ENCODE data around the gene DNAH6.

The DNAH6 gene

GRCh38 chr2:84830758-84831500 lies 314.6 kb downstream of the DNAH6 start:
- no peak for DNase-seq (ENCODE audit: low read depth in 2 of 3, low spot score in 2 of 3)

DNA sequence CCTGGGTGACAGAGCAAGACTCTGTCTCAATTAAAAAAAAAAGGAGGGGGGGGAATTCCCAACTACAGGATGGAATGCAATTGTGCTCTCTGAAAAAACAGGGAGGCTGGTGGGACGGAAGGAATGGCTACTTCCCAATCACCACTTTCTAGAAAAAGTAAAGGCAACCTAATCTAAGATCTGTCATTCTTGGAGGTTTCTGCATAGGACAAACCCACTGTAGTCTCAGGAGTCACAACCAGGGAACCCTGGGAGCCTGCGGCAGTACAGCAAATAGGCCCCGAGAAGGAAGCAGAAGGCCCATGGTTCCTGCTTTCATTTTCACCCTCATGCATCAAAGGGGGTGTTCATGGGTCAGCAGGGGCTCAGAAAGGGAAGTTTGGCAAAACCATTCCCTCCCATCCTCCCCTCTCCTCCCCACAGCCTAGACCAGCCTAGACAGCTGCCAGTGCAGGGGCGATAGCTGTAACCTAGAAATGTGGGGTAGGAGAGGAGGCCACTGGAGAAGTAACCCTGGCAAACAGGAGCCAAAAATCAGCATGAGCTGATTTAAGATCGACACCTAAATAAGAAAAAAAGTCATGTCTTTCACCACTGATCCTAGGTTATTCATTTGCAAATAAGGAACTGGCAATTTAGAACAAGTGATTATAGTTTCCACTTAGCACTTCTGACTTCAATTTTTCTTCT lies 316.6 kb downstream of the DNAH6 start:
- no peak for DNase-seq (ENCODE audit: low read depth in 2 of 3, low spot score in 2 of 3)

- no peak for DNase-seq (ENCODE audit: low read depth in 2 of 3, low spot score in 2 of 3)
These were observed 317.3 kb downstream of the DNAH6 start for GRCh38 chr2:84833481-84834150.

DNA sequence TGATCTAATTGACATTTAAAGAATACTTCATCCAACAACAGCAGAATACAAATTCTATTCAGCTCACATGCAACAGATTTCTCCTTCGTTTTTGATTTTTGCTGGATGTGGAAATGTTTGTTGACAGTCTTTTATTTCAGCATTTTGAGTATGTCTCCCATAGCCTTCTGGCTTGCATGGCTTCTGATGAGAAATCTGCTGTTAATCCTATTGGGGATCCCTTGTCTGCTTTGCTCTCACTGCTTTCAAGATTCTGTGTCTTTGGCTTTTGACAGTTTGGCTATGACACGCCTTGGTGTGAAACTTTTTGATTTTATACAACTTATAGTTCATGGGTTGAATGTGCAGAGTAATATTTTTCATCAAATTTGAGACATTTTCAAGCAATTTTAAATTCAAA lies 319.9 kb downstream of the DNAH6 start:
- no peak for DNase-seq (ENCODE audit: low read depth in 2 of 3, low spot score in 2 of 3)

- no peak for DNase-seq (ENCODE audit: low read depth in 2 of 3, low spot score in 2 of 3)
These were observed 322.3 kb downstream of the DNAH6 start for GRCh38 chr2:84838434-84839145.

DNA sequence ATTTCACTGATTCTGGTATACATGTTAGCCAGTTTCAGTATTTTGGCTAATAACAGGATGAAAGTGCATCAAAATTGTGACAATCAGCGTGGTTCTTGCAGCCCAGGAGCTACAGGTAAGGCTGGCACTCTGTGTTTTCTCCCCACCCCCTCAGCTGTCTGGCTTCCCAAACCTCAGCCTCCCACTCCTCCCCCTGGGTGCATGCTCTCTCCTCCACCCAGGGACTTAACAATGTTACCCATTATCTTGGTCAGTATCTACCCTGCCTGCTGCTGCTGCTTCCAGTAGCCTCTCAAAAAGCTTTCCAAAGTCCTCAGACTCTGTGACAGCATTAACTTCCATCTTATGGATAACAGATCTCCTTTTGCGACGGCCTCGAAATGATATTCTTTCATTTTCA lies 323.6 kb downstream of the DNAH6 start:
- DNase-seq (ENCODE audit: low read depth in 2 of 3, low spot score in 2 of 3): no peak

- no peak for DNase-seq (ENCODE audit: low read depth in 2 of 3, low spot score in 2 of 3)
These were observed 324.0 kb downstream of the DNAH6 start for GRCh38 chr2:84840306-84840705.

DNA sequence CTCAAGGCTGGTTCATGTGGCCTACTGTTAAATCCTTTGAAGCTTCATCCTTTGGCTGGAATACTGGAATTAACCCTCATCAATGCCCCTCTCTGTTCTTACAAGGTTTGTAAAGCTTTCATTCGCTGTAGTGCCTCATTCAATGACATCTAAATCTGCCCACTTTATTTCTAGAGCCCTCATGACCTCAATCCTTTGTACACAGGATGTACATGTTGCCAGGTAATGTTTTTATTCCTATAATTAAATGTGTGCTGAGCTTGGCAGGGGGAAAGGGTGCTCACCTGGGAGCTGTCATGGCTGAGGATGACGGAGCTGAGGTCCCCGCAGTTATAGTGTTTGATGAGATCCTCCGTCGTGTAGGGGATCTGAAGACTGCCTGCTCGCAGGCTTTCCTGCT lies 325.3 kb downstream of the DNAH6 start:
- DNase-seq (ENCODE audit: low read depth in 2 of 3, low spot score in 2 of 3): no peak

DNA sequence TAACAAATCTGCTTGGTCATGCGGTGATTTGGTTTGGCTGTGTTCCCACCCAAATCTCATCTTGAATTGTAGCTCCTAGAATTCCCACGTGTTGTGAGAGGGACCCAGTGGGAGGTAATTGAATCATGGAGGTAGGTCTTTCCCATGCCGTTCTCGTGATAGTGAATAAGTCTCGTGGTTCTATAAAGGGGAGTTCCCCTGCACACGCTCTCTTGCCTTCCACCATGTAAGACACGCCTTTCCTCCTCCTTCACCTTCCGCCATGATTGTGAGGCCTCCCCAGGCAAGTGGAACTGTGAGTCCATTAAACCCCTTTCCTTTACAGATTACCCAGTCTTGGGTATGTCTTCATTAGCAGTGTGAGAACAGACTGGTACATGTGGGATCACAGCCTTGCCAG lies 327.8 kb downstream of the DNAH6 start:
- no peak for DNase-seq (ENCODE audit: low read depth in 2 of 3, low spot score in 2 of 3)

DNA sequence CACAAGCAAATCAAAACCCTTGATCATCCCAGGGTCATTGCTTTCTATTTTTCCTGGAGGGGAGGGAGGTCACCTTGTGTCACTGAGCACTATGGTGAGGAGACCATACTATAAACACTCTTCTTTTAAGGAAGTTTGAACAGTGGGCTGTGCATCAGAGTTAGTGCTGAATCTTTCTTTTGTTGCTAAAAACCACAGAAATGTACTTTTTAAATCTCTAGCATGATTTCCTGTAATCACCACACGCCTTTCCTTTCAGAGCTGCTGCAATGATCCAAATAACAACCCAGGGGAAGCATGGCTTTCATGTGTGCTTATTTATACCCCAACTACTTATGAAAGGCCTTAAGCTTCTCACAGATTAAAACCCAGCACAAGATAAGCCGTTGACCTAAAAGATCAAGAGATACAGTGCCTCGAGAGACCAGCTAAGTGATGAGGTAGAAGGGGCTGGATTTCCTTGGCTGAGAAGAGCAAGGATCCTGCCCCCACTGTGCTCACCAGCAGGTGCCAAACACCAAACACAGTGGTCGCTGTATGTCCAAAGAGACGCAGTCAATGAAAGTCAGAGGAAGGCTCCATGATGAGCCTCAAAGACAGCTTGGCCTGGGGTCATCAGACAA lies 329.9 kb downstream of the DNAH6 start:
- no peak for DNase-seq (ENCODE audit: low read depth in 2 of 3, low spot score in 2 of 3)

DNA sequence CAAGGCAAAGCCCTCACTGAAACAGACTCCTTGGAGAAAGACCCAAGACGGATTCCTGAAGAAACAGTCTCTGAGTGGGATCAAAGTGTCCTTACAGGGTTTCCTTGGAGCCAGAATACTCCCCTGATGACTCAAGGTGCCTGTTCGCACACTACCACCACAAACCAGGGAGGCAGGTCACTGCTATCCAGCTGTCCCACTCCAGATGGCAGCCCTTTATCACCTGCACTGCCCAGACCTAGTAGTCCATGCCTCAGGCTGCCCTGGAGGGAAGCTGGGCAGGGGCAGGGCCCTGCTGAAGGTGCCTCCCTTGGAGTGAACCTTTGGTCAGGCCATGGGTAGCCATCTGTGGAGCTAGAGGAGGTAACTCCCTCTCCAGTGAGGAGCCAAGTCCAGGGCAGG lies 330.4 kb downstream of the DNAH6 start:
- DNase-seq (ENCODE audit: low read depth in 2 of 3, low spot score in 2 of 3): no peak

DNA sequence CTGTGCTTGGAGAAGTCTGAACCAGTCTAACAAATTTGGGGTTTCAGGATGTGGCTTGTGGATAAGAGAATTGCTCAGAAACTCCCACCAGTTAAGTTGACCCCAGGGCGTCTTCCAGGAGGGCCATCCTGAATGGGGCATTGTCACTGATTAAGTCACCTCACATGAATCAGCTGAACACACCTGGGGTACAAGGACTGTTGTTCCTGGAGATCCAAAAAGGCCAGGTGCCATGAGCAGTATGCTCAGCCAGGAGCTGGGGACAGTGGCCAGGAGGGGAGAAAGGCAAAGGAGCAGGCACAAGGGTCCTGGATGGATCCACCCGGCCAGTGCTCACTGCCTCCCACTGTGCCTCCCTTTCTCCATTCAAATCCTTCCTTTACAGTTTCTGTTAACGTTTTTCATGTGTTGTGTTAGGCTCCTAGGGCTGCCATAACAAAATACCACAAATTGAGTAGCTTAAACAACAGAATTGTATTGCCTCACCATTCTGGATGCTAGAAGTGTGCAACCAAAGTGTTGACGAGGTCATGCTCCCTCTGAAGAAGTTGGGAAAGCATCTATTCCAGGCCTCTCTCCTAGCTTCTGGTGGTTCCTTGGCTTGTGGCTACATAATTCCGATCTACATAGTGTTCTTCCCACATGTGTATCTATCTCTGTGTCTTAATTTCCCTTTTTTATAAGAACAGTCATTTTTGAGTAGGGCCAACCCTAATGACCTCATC lies 331.2 kb downstream of the DNAH6 start:
- DNase-seq (ENCODE audit: low read depth in 2 of 3, low spot score in 2 of 3): no peak

DNA sequence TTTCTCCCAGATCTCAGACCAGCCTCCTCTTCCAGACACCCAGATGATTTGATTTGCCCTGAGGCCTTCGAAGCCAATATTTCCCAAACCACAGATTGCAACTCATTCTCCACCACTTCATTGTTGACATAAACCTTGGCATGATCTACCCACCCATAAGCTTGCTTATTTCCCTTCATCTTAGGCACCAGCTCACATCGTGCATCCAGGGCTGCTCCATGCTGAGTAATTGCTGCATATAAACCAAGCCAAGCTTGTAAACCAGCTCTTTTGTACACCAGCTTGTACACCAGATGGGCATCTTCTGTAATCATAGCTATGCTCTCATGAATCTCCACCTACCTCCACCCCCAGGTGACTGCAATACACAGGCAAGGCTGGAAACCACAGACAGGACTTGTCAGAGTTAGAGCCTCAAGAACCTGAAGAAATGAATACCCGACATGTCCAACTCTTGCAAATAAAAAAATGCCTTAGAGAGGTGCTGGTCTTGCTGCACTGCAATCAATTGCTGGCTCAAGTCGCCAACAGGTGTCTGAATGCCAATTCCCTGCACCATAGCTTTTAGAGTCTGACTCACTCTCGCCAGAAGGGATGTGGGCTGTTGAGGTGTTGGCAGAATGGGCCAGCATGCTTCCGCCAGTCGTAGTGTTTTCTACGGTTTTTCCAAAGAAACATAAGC lies 333.1 kb downstream of the DNAH6 start:
- no peak for DNase-seq (ENCODE audit: low read depth in 2 of 3, low spot score in 2 of 3)

- DNase-seq (ENCODE audit: low read depth in 2 of 3, low spot score in 2 of 3): no peak
These were observed 334.2 kb downstream of the DNAH6 start for GRCh38 chr2:84850471-84850870.

GRCh38 chr2:84851876-84852275 lies 335.6 kb downstream of the DNAH6 start:
- DNase-seq (ENCODE audit: low read depth in 2 of 3, low spot score in 2 of 3): no peak

DNA sequence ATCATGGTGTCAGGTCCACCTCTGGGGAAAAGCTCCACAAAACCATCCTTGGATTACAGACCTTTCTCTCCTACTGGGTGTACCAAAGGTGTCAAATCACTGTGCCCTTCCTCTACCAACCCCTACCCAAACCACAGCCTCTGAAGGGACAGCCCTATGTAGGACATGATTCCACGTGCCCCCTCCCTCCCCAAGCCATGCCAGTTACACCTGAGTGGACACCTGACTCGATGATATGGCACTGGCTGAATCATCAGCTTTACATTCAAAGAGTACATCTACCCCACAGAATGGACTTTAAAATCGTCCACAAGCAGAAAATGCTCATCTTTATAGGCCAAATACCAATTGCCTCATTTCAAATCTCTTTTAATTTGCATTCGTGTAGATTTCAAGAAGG lies 338.6 kb downstream of the DNAH6 start:
- no peak for DNase-seq (ENCODE audit: low read depth in 2 of 3, low spot score in 2 of 3)

- no peak for DNase-seq (ENCODE audit: low read depth in 2 of 3, low spot score in 2 of 3)
These were observed 339.4 kb downstream of the DNAH6 start for GRCh38 chr2:84855731-84856130.

- no peak for DNase-seq (ENCODE audit: low read depth in 2 of 3, low spot score in 2 of 3)
These were observed 340.5 kb downstream of the DNAH6 start for GRCh38 chr2:84856787-84857186.

- no peak for DNase-seq (ENCODE audit: low read depth in 2 of 3, low spot score in 2 of 3)
These were observed 341.3 kb downstream of the DNAH6 start for GRCh38 chr2:84857566-84857965.

DNA sequence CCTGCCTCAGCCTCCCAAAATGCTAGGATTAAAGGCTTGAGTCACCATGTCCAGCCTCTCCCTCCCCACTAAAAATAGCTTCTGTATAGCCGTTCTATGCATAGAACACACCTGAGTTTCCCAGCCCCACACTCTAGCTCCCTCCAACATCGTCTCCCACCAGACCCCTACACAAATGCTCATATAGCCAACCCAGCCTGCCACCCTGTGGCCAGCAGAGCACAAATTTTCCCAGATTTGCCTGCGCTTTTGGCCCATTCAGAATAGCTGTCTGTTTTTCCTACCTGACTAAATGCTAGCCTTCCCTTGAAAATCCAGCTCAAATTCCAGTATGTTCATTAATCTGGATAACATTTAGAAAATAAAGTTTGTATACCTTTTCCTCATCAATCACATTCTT lies 341.8 kb downstream of the DNAH6 start:
- no peak for DNase-seq (ENCODE audit: low read depth in 2 of 3, low spot score in 2 of 3)

Measured in activated CD8-positive, alpha-beta memory T cell treated with anti-CD3 and anti-CD28 coated beads for 48 hours (primary cell).